GM18511 (cell line): ENCODE measurements around the gene CHD9.
"Not testable (repeated sequence)": the region's sequence is repeated elsewhere in the genome, so short reads cannot be mapped to it uniquely, and the experiment has no call there.

ENCODE experiments used
- ATAC-seq: cut with Tn5 transposase; IDR thresholded peaks from one replicate; pipeline ENCODE4 v1.9.1; 2021; ENCODE audit warnings: mild to moderate bottlenecking, moderate library complexity; ENCODE audit not compliant: unreplicated experiment

The CHD9 gene

GRCh38 chr16:53069772-53070171, 15.0 kb downstream of the CHD9 start:
- ATAC-seq: no peak

- peak; percentile 66 for ATAC-seq
Measured at GRCh38 chr16:53071748-53072301, 17.0 kb downstream of the CHD9 start.

- no peak for ATAC-seq
Measured at GRCh38 chr16:53073022-53073421, 18.2 kb downstream of the CHD9 start.

- ATAC-seq: not testable (repeated sequence)
Measured at GRCh38 chr16:53074296-53074695, 19.5 kb downstream of the CHD9 start.

GRCh38 chr16:53075461-53075860, 20.7 kb downstream of the CHD9 start:
- not testable (repeated sequence) for ATAC-seq

GRCh38 chr16:53078247-53078646, 23.5 kb downstream of the CHD9 start:
- no peak for ATAC-seq

- ATAC-seq: no peak
Measured at GRCh38 chr16:53078765-53079485, 24.1 kb downstream of the CHD9 start.

GRCh38 chr16:53080345-53081031, 25.7 kb downstream of the CHD9 start:
- ATAC-seq: no peak

GRCh38 chr16:53081032-53081424, 26.2 kb downstream of the CHD9 start:
- no peak for ATAC-seq

GRCh38 chr16:53081686-53082407, 27.1 kb downstream of the CHD9 start:
- no peak for ATAC-seq

- ATAC-seq: no peak
Measured at GRCh38 chr16:53082509-53082908, 27.7 kb downstream of the CHD9 start.

GRCh38 chr16:53083119-53083518, 28.3 kb downstream of the CHD9 start:
- ATAC-seq: no peak

GRCh38 chr16:53084141-53084541, 29.4 kb downstream of the CHD9 start:
- no peak for ATAC-seq

GRCh38 chr16:53084746-53085334, 30.0 kb downstream of the CHD9 start:
- ATAC-seq: no peak

GRCh38 chr16:53085369-53085843, 30.6 kb downstream of the CHD9 start:
- ATAC-seq: no peak

GRCh38 chr16:53085931-53086421, 31.2 kb downstream of the CHD9 start:
- ATAC-seq: no peak

GRCh38 chr16:53087101-53087500, 32.3 kb downstream of the CHD9 start:
- ATAC-seq: no peak

- ATAC-seq: no peak
Measured at GRCh38 chr16:53089434-53090285, 34.9 kb downstream of the CHD9 start.

GRCh38 chr16:53090286-53090590, 35.4 kb downstream of the CHD9 start:
- no peak for ATAC-seq
